Gastroesophageal sphincter (tissue), 3 donors: ENCODE results near the gene B4GALT3.

Experiments
- CTCF ChIP-seq, 4 experiments: fragments of 200-600 bp in 2 of 4; fragments of 450-650 bp in 2 of 4; sonication (generic) in 1 of 4; IDR thresholded peaks; one replicate each; pipeline ENCODE4 v1.5.1; 2017 to 2019; ENCODE audit warnings: antibody characterized with exemption in 4 of 4, mild to moderate bottlenecking in 2 of 4, moderate library complexity in 2 of 4
- POLR2A ChIP-seq, 2 donors: fragments of 450-650 bp; IDR thresholded peaks; one replicate each; pipeline ENCODE4 v1.6.1; 2017; ENCODE audit warnings: antibody characterized with exemption in 2 of 2, mild to moderate bottlenecking in 2 of 2, moderate library complexity in 1 of 2

GRCh38 chr1:161185282-161185682 is 8.0 kb upstream of the B4GALT3 start:
- TF ChIP-seq CTCF (IDR thresholded peaks at IDR 0.05) (no peak), POLR2A (IDR thresholded peaks at IDR 0.05) (no peak)
